NCI-H526 treated with DMSO at 0.1 percent for 48 hours (cell line): ENCODE results near the gene CDH4.

ENCODE experiments used
- DNase-seq: peaks from one replicate; lab custom pipeline; 2025; lab: John Stamatoyannopoulos, UW

Gene CDH4

GRCh38 chr20:61821735-61822134 lies 569.7 kb downstream of the CDH4 start:
- DNase-seq = no peak

GRCh38 chr20:61822396-61822795 lies 570.3 kb downstream of the CDH4 start:
- DNase-seq = no peak

- DNase-seq = no peak
Observed at GRCh38 chr20:61823242-61823641, 571.2 kb downstream of the CDH4 start.

- no peak for DNase-seq
Observed at GRCh38 chr20:61828891-61829290, 576.8 kb downstream of the CDH4 start.

- DNase-seq = no peak
Observed at GRCh38 chr20:61829526-61829925, 577.5 kb downstream of the CDH4 start.

- no peak for DNase-seq
Observed at GRCh38 chr20:61830241-61830930, 578.3 kb downstream of the CDH4 start.

- no peak for DNase-seq
Observed at GRCh38 chr20:61830991-61831390, 578.9 kb downstream of the CDH4 start.

GRCh38 chr20:61832181-61832580 lies 580.1 kb downstream of the CDH4 start:
- DNase-seq = no peak

GRCh38 chr20:61833807-61834610 lies 581.9 kb downstream of the CDH4 start:
- no peak for DNase-seq

- no peak for DNase-seq
Observed at GRCh38 chr20:61835301-61835700, 583.2 kb downstream of the CDH4 start.

GRCh38 chr20:61835791-61836350 lies 583.8 kb downstream of the CDH4 start:
- no peak for DNase-seq

GRCh38 chr20:61837200-61837599 lies 585.1 kb downstream of the CDH4 start:
- no peak for DNase-seq

- no peak for DNase-seq
Observed at GRCh38 chr20:61839223-61839911, 587.3 kb downstream of the CDH4 start.

GRCh38 chr20:61839912-61840778 lies 588.1 kb downstream of the CDH4 start:
- DNase-seq = no peak

- no peak for DNase-seq
Observed at GRCh38 chr20:61840779-61841455, 588.9 kb downstream of the CDH4 start.

GRCh38 chr20:61841551-61841950 lies 589.5 kb downstream of the CDH4 start:
- DNase-seq = no peak

- DNase-seq = no peak
Observed at GRCh38 chr20:61841966-61842365, 589.9 kb downstream of the CDH4 start.

- DNase-seq = no peak
Observed at GRCh38 chr20:61844621-61845020, 592.6 kb downstream of the CDH4 start.

- no peak for DNase-seq
Observed at GRCh38 chr20:61845233-61845671, 593.2 kb downstream of the CDH4 start.

- DNase-seq = no peak
Observed at GRCh38 chr20:61846074-61846473, 594.0 kb downstream of the CDH4 start.
